ENCODE results near the gene PROSER3.

The PROSER3 gene

DNA sequence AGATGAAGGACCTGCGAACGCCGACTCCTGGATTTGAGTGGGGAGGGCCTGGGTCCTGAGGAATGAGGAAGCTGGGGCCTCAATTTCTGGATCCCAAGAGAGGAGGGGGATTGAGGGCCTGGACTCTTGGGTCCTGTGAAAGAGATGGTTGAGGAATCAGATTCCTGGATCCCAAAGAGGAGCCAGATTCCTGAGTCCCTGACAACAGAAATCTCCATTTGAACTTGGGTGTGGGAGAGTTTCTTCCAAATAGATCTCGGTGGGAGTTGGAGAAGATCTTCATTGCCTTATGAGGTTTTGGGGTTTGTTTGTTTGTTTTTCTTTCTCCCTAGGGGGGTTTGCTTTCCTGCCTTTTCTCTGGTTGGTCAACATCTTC lies 11.9 kb upstream of the PROSER3 start:
- Histone ChIP-seq H3K9me3 (no peaks in the 10 kb centered on the region), H3K4me3 (peak overlapping the region; percentile 80 to 96), H3K27me3 (no peaks in the 10 kb centered on the region), H3K4me1 (peaks cover 0 to 53% (median 42%) of the 10 kb centered on the region in 4 donors), H3K36me3 (peaks cover 0 to 7% (median 0%) of the 10 kb centered on the region in 3 donors), H3K27ac (peak overlapping the region; percentile 98 to 99)
- intact Hi-C loops (cut with DNase I; ENCODE audit: low total_unique reads) = no loop called here
- DNase-seq = no peak
- TF ChIP-seq, protein P1, sequence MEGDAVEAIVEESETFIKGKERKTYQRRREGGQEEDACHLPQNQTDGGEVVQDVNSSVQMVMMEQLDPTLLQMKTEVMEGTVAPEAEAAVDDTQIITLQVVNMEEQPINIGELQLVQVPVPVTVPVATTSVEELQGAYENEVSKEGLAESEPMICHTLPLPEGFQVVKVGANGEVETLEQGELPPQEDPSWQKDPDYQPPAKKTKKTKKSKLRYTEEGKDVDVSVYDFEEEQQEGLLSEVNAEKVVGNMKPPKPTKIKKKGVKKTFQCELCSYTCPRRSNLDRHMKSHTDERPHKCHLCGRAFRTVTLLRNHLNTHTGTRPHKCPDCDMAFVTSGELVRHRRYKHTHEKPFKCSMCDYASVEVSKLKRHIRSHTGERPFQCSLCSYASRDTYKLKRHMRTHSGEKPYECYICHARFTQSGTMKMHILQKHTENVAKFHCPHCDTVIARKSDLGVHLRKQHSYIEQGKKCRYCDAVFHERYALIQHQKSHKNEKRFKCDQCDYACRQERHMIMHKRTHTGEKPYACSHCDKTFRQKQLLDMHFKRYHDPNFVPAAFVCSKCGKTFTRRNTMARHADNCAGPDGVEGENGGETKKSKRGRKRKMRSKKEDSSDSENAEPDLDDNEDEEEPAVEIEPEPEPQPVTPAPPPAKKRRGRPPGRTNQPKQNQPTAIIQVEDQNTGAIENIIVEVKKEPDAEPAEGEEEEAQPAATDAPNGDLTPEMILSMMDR (IDR thresholded peaks at IDR 0.05) = no peak

DNA sequence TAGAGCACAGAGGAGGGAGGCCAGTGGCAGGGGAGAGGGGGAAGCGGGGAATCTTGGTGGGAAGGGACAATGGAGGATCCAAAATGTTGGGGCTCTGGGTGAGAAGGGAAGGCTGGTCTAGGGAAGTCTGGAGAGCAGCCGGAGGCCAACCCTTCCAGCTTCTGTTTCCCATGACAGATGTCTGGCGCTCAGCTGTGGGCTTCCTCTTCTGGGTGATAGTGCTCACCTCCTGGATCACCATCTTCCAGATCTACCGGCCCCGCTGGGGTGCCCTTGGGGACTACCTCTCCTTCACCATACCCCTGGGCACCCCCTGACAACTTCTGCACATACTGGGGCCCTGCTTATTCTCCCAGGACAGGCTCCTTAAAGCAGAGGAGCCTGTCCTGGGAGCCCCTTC lies 11.4 kb upstream of the PROSER3 start:
- intact Hi-C loops (cut with DNase I; ENCODE audit: low total_unique reads) = no loop called here
- Histone ChIP-seq H3K4me1 (peaks cover 0 to 49% (median 39%) of the 10 kb centered on the region in 4 donors), H3K9me3 (no peaks in the 10 kb centered on the region), H3K27ac (peak overlapping the region in 1 of 2 donors; percentile 98), H3K36me3 (peaks cover 0 to 7% (median 0%) of the 10 kb centered on the region in 3 donors), H3K27me3 (no peaks in the 10 kb centered on the region), H3K4me3 (peak overlapping the region; percentile 80 to 96)
- TF ChIP-seq, protein P1 (IDR thresholded peaks at IDR 0.05) = no peak
- no peak for DNase-seq

DNA sequence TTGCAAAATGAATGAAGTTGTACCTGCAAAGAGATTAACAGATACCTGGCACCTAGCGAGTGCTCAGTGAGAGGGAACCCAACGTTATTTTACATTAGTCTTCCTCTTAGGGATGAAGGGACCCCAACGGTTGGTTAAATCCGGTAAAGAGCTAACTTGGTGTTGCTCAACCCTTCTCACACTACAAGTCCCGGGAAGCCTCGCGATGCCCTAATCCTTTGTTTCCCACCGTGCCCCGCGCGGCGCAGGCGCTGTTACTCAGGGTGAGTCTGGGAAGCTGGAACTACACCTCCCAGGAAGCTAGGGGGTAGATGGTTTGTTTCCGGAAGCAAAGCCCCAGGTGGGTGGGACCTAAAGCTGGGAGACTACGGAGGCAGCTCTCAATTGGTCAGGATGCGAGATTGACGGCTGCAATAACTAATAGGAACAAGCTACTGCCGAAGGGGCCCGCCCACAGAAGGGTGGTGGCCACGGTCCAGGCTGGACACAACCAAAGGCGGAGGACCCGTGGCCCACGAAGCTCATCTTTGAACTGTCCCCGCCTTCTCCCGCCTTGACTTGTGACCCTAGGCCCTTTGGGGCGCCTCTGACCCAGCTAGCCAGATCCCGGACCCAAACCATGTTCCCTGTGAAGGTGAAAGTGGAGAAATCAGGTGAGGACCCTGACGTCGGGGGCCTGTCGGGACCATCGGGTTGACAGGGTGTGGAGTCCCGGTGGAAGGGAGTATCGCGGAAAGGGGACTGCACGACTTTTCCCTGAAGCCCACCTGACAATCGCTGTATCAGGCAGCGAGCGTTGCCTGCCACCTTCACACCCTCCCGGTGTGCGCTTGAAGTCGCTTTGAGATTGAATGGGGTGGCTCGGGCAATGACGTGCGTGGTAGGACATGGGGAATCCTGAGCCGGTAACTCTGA lies 9.6 kb upstream of the PROSER3 start, which contains the start of gene LIN37:
LIN37 (plus strand) TSS at position 471 of the 915 bp plus-strand sequence; CDS start at position 620, 149 bp downstream.
- H3K36me3 ChIP-seq = peaks cover under 1 to 18% (median 18%) of the 10 kb centered on the region in 3 donors
- TF ChIP-seq, protein P1 (IDR thresholded peaks at IDR 0.05) = peak in 1 of 2 experiments; percentile 43
- intact Hi-C loops (cut with DNase I; ENCODE audit: low total_unique reads) = no loop called here
- H3K4me1 ChIP-seq = peaks cover 0 to 47% (median 39%) of the 10 kb centered on the region in 4 donors
- H3K4me3 ChIP-seq = peak within 1 kb of the TSS; percentile 65 to 92
- H3K27ac ChIP-seq = peak within 1 kb of the TSS; percentile 82 to 91
- no peaks in the 10 kb centered on the region for H3K27me3 ChIP-seq
- H3K9me3 ChIP-seq = no peaks in the 10 kb centered on the region
- peak; percentile 100 for DNase-seq

DNA sequence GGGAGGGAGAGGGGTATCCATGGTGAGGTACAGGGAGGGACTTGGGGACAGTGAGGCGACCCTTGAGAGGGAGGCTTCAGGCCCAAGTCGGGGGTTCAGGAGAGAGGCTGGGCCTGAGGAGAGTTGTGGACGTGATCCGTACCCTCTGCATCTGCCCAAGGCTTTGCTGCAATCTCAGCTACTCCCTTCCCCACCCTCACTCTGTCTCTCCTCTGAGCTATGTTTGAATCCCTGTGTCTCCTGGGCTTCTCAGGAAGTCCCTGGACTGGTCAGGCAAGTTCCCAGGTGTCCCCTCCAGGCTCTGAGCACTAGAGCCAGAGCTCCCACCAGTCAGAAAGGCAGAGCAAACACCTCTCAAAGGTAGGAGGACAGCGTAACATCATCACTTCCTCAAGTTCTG lies 7.8 kb upstream of the PROSER3 start:
- H3K27ac ChIP-seq = peak overlapping the region; percentile 36 to 82
- H3K4me3 ChIP-seq = no peak overlapping the region
- no peaks in the 10 kb centered on the region for H3K9me3 ChIP-seq
- peaks cover 0 to 46% (median 38%) of the 10 kb centered on the region in 4 donors for H3K4me1 ChIP-seq
- intact Hi-C loops (cut with DNase I; ENCODE audit: low total_unique reads) = no loop called here
- no peak for DNase-seq
- H3K27me3 ChIP-seq = no peaks in the 10 kb centered on the region
- TF ChIP-seq, protein P1 (IDR thresholded peaks at IDR 0.05) = no peak
- peaks cover 11 to 31% (median 29%) of the 10 kb centered on the region in 3 donors for H3K36me3 ChIP-seq

DNA sequence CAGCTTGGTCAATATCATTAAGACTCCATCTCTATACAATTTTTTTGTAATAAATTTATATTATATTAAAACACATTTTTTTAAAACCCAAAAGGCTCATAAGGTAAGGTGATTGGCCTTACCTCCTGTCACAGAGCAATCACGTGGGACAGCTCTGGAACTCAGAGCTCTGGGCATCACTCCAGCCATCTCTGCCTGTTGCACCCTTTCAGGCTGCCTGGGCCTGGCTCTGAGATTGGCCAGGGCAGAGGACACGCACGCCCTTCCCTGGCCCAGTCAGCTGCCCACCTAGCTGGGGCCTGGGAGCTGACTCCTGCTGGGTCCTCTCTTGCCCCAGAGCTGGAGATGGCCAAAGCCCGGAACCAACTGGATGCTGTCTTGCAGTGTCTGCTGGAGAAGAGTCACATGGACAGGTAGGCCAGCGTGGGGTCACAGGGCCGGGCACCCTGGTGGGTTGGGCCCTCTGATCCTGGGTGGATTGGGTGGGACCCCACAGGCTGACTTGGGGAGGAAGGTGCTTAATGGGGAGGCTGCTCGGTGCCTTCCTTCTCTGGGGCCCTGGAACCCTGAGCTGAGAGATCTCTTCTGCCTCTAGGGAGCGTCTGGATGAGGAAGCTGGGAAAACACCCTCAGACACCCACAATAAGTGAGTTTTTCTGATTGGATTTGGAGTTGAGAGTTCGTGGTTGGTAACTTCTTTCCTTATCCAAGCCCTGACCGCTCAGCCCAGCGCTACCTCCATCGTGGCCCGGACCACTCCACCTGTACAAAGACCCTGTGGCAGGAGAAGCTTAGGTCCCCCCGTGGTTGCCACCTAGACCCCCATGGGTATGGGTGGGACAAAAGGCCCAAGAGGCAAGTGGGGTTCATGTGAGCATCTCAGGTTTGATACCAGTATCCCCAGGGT lies 5.9 kb upstream of the PROSER3 start:
- Histone ChIP-seq H3K4me3 (no peak overlapping the region), H3K4me1 (peaks cover 4 to 51% (median 40%) of the 10 kb centered on the region in 4 donors), H3K9me3 (no peaks in the 10 kb centered on the region), H3K27ac (peak overlapping the region; percentile 13 to 100), H3K36me3 (peaks cover 11 to 31% (median 29%) of the 10 kb centered on the region in 3 donors), H3K27me3 (no peaks in the 10 kb centered on the region)
- TF ChIP-seq, protein P1 (IDR thresholded peaks at IDR 0.05) = no peak
- DNase-seq = no peak
- intact Hi-C loops (cut with DNase I; ENCODE audit: low total_unique reads) = no loop called here

Data from tibial artery (tissue), 4 donors.